B cell (primary cell): ENCODE results near the gene HPGD. TPM values are rescaled to one million over a fixed set of nuclear protein-coding genes. Genes with fewer than 3 reads are reported as not detected.

ENCODE experiments used
- ATAC-seq: fragments of 200-7000 bp; cut with Tn5 transposase; one replicate; pipeline ENCODE4 v1.10.0; 2021; ENCODE audit warnings: low read depth, mild to moderate bottlenecking, moderate number of reproducible peaks, moderate library complexity
- CTCF ChIA-PET: fragments of 350-600 bp; sonication (Branson Sonifier 250); formaldehyde crosslinking; loops from one replicate; lab custom pipeline; 2021; ENCODE audit warnings: antibody characterized with exemption, inconsistent platforms; lab: Charles Lee
- POLR2A ChIA-PET: fragments of 350-600 bp; sonication (Branson Sonifier 250); formaldehyde crosslinking; loops from one replicate; lab custom pipeline; 2021; ENCODE audit warnings: antibody characterized with exemption; lab: Charles Lee
- DNase-seq: peaks from one replicate; pipeline ENCODE4 v3.0.0; 2013
- H2AFZ ChIP-seq: 2 replicates; pipeline ENCODE4 v1.6.1; 2012; ENCODE audit warnings: mild to moderate bottlenecking, low read depth, low read length; ENCODE audit not compliant: insufficient read depth, poor library complexity, severe bottlenecking
- H3K27ac ChIP-seq, 2 donors: 1 replicate in 1 of 2; 2 replicates in 1 of 2; pipeline ENCODE4 v1.5.1; 2012 to 2013; ENCODE audit warnings: low read length in 2 of 2, mild to moderate bottlenecking in 2 of 2, moderate library complexity in 1 of 2
- H3K27me3 ChIP-seq, 4 experiments: fragments of 200-600 bp in 1 of 4; sonication (generic) in 1 of 4; replicated peaks in 1 of 4; 1 replicate in 2 of 4; 2 replicates in 2 of 4; pipeline versions ENCODE4 v1.6.1 to v1.7.0; 2013 to 2016; ENCODE audit warnings: low read length in 3 of 4, mild to moderate bottlenecking in 2 of 4, mixed read lengths in 1 of 4, moderate library complexity in 1 of 4; ENCODE audit not compliant: insufficient read depth in 4 of 4, control insufficient read depth in 3 of 4; ENCODE audit errors: control extremely low read depth in 1 of 4
- H3K36me3 ChIP-seq, 2 experiments: replicated peaks in 1 of 2; 1 replicate in 1 of 2; 2 replicates in 1 of 2; pipeline versions ENCODE4 v1.6.1 to v1.7.1; 2013; ENCODE audit warnings: low read length in 1 of 2; ENCODE audit not compliant: insufficient read depth in 2 of 2, control insufficient read depth in 1 of 2; ENCODE audit errors: control extremely low read depth in 1 of 2, extremely low read depth in 1 of 2
- H3K4me1 ChIP-seq, 2 donors: fragments of 200-600 bp in 1 of 2; sonication (generic) in 1 of 2; 1 replicate in 1 of 2; 2 replicates in 1 of 2; pipeline versions ENCODE4 v1.5.1 to v1.6.1; 2013 to 2017; ENCODE audit warnings: low read length in 2 of 2; ENCODE audit not compliant: control insufficient read depth in 2 of 2, insufficient read depth in 2 of 2
- H3K4me2 ChIP-seq: replicated peaks from 2 replicates; pipeline ENCODE3; 2012; ENCODE audit warnings: mild to moderate bottlenecking, low read depth, low read length; ENCODE audit not compliant: poor library complexity, severe bottlenecking
- H3K4me3 ChIP-seq, 5 experiments: fragments of 200-600 bp in 1 of 5; sonication (generic) in 1 of 5; 1 replicate in 3 of 5; 2 replicates in 2 of 5; pipeline versions ENCODE4 v1.5.1 to v1.7.0; 2011 to 2016; ENCODE audit warnings: low read length in 4 of 5, mild to moderate bottlenecking in 4 of 5, low read depth in 2 of 5, control low read depth in 1 of 5, moderate library complexity in 1 of 5; ENCODE audit not compliant: insufficient read depth in 1 of 5; ENCODE audit errors: control extremely low read depth in 1 of 5, extremely low read depth in 1 of 5
- H3K79me2 ChIP-seq: fragments of 200-600 bp; sonication (generic); one replicate; pipeline ENCODE4 v1.6.0; 2016; ENCODE audit warnings: low read length; ENCODE audit not compliant: control insufficient read depth, insufficient read depth
- H3K9ac ChIP-seq: fragments of 200-600 bp; sonication (generic); 2 replicates; pipeline ENCODE4 v1.6.1; 2017; ENCODE audit warnings: mild to moderate bottlenecking, low read length, moderate library complexity
- H3K9me3 ChIP-seq, 3 donors: one replicate each; pipeline versions ENCODE4 v1.6.1 to v1.7.1; 2013; ENCODE audit warnings: low read length in 2 of 3; ENCODE audit not compliant: control insufficient read depth in 2 of 3, insufficient read depth in 1 of 3; ENCODE audit errors: control extremely low read depth in 1 of 3
- H4K20me1 ChIP-seq: 2 replicates; pipeline ENCODE4 v1.6.0; 2012; ENCODE audit warnings: mild to moderate bottlenecking, low read length; ENCODE audit not compliant: insufficient read depth, control insufficient read depth, poor library complexity, severe bottlenecking
- H3K27ac Mint-ChIP-seq: one replicate; pipeline ENCODE4 v1.8.0; 2021; ENCODE audit warnings: mixed read lengths
- H3K27me3 Mint-ChIP-seq: one replicate; pipeline ENCODE4 v1.8.0; 2021; ENCODE audit warnings: mixed read lengths
- H3K4me1 Mint-ChIP-seq: one replicate; pipeline ENCODE4 v1.8.0; 2021; ENCODE audit warnings: mixed read lengths
- H3K4me3 Mint-ChIP-seq: one replicate; pipeline ENCODE4 v1.8.0; 2021; ENCODE audit warnings: mixed read lengths
- H3K9me3 Mint-ChIP-seq: one replicate; pipeline ENCODE4 v1.8.0; 2022; ENCODE audit warnings: mixed read lengths; ENCODE audit not compliant: insufficient read depth
- EZH2 ChIP-seq: IDR thresholded peaks from 2 replicates; pipeline ENCODE4 v1.6.1; 2012; ENCODE audit warnings: borderline replicate concordance, low read depth, mild to moderate bottlenecking, moderate library complexity, low read length; ENCODE audit not compliant: insufficient read depth, poor library complexity, severe bottlenecking
- WGBS: methylation state at CpG from one replicate; pipeline ENCODE4 v1.1.5; 2013; ENCODE audit warnings: missing lambda C conversion rate; ENCODE audit not compliant: insufficient coverage; 5-methylcytosine and 5-hydroxymethylcytosine counted together
- intact Hi-C: fragments of 100-400 bp; cut with micrococcal nuclease; formaldehyde crosslinking; loops from one replicate; pipeline ENCODE4 v1.10.0; 2022
- polyA plus RNA-seq: library from polyadenylated mRNA; depleted of rRNA; stranded (reverse); fragments of >200 nt; gene quantifications from 2 replicates; pipeline ENCODE4 v1.2.3, GENCODE V29; 2012
- total RNA-seq, 2 donors: library from RNA; stranded (reverse); fragments of 120-200 nt in 1 of 2; gene quantifications; 1 replicate in 1 of 2; 2 replicates in 1 of 2; pipeline versions ENCODE4 v1.2.3 to v1.2.4, GENCODE V29; 2013 to 2022
- TF ChIP-seq, protein P1 (sequence below): fragments of 200-600 bp; IDR thresholded peaks from one replicate; pipeline ENCODE4 v1.8.0; 2022; ENCODE audit warnings: antibody characterized with exemption, mild to moderate bottlenecking

The HPGD gene
- total and polyA plus RNA-seq, 2 donors (not counting 1 experiment from before 2014, with no cell fraction given): 0.67 TPM; not detected in 1

DNA sequence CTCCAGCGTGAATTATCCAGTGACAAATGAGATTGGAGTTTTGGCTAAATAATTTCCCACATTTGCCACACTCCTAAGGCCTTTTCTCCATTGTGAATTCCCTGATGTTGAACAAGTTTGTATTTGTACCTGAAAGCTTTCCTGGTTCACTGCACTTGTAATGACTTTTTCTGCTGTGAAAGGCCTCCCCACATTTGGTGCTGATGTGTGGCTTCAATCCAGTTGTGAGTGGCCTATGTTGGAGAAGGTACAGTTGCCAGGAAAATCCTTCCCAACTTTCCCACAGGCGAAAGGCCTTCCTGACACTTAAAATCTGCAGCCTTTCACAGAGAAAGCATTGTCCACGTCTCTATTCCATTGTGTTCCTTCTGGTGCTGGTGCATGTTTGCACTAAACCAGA is 17.3 kb upstream of the HPGD start:
- Histone ChIP-seq H4K20me1 (no peaks in the 10 kb centered on the region), H3K9ac (no peak overlapping the region), H3K4me2 (no peak overlapping the region), H3K27me3 (no peaks in the 10 kb centered on the region), H3K79me2 (no peaks in the 10 kb centered on the region), H3K4me3 (no peak overlapping the region), H2AFZ (no peak overlapping the region), H3K4me1 (no peaks in the 10 kb centered on the region), H3K27ac (no peak overlapping the region), H3K9me3 (no peaks in the 10 kb centered on the region), H3K36me3 (no peaks in the 10 kb centered on the region)
- ATAC-seq: no peak
- DNase-seq: no peak
- Mint-ChIP-seq H3K27ac (no peak overlapping the region), H3K9me3 (no peaks in the 10 kb centered on the region), H3K27me3 (no peaks in the 10 kb centered on the region), H3K4me3 (no peak overlapping the region), H3K4me1 (no peaks in the 10 kb centered on the region)
- CTCF ChIA-PET: no interaction called here
- POLR2A ChIA-PET: no interaction called here
- TF ChIP-seq, protein P1, sequence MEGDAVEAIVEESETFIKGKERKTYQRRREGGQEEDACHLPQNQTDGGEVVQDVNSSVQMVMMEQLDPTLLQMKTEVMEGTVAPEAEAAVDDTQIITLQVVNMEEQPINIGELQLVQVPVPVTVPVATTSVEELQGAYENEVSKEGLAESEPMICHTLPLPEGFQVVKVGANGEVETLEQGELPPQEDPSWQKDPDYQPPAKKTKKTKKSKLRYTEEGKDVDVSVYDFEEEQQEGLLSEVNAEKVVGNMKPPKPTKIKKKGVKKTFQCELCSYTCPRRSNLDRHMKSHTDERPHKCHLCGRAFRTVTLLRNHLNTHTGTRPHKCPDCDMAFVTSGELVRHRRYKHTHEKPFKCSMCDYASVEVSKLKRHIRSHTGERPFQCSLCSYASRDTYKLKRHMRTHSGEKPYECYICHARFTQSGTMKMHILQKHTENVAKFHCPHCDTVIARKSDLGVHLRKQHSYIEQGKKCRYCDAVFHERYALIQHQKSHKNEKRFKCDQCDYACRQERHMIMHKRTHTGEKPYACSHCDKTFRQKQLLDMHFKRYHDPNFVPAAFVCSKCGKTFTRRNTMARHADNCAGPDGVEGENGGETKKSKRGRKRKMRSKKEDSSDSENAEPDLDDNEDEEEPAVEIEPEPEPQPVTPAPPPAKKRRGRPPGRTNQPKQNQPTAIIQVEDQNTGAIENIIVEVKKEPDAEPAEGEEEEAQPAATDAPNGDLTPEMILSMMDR: no peak
- no peak for TF ChIP-seq EZH2
- 71% methylated on average over 2 of the region's 3 CpGs for WGBS
- intact Hi-C loops: no loop called here

DNA sequence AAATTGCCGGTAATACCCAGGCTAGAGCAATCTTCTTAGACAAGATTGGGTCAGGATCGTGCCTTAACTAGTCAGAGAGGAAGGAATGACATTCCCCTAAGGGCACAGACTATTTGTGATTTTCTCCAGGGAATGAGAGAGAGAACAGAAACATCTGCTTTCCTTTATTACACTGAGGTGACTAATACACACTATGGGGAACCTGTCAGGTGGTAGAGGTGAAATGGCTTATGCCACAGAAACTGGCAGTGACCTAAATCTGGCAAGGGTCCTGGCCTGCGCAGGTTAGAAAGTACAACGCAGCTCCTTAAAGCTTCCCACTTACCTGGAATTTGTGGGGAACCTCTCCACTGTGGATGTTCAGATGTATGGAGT is 16.6 kb upstream of the HPGD start:
- H3K79me2 ChIP-seq: no peaks in the 10 kb centered on the region
- H3K27ac ChIP-seq: no peak overlapping the region
- H3K4me2 ChIP-seq: no peak overlapping the region
- H3K4me1 ChIP-seq: no peaks in the 10 kb centered on the region
- H3K4me3 ChIP-seq: no peak overlapping the region
- no peaks in the 10 kb centered on the region for H3K9me3 ChIP-seq
- no peak overlapping the region for H2AFZ ChIP-seq
- DNase-seq (no peak), ATAC-seq (no peak)
- H3K9ac ChIP-seq: no peak overlapping the region
- H3K4me3 Mint-ChIP-seq: no peak overlapping the region
- no peak for TF ChIP-seq EZH2
- TF ChIP-seq, protein P1: no peak
- no peak overlapping the region for H3K27ac Mint-ChIP-seq
- no peaks in the 10 kb centered on the region for H4K20me1 ChIP-seq
- H3K9me3 Mint-ChIP-seq: no peaks in the 10 kb centered on the region
- no peaks in the 10 kb centered on the region for H3K36me3 ChIP-seq
- peaks cover 2% of the 10 kb centered on the region for H3K27me3 Mint-ChIP-seq
- H3K27me3 ChIP-seq: no peaks in the 10 kb centered on the region
- POLR2A ChIA-PET: no interaction called here
- CTCF ChIA-PET: no interaction called here
- no CpG with 5 or more reads among the region's 4 CpGs for WGBS
- no peaks in the 10 kb centered on the region for H3K4me1 Mint-ChIP-seq
- intact Hi-C loops: no loop called here
